ENCODE data around the gene PTK6. TPM values are rescaled to one million over a fixed set of nuclear protein-coding genes. Genes with fewer than 3 reads are reported as not detected.

The PTK6 gene
- total RNA-seq (2021; ENCODE audit: unreplicated experiment) (6.7 TPM), Bru-seq, nascent RNA (percentile 49 among the genes with signal in this experiment), BruChase-seq, experiment 1, labeled RNA remaining after a 6-hour chase (percentile 58 among the genes with signal in this experiment), BruChase-seq, experiment 2, labeled RNA remaining after a 2-hour chase (percentile 52 among the genes with signal in this experiment)
- polyA plus RNA-seq (2012) = 7.2 and 8.0 TPM in 2 replicates
- long read RNA-seq, partial matches to known transcripts = 5 of 17 reads
- long read RNA-seq, other reads (novel, unspliced or antisense) = 9 of 17 reads

DNA sequence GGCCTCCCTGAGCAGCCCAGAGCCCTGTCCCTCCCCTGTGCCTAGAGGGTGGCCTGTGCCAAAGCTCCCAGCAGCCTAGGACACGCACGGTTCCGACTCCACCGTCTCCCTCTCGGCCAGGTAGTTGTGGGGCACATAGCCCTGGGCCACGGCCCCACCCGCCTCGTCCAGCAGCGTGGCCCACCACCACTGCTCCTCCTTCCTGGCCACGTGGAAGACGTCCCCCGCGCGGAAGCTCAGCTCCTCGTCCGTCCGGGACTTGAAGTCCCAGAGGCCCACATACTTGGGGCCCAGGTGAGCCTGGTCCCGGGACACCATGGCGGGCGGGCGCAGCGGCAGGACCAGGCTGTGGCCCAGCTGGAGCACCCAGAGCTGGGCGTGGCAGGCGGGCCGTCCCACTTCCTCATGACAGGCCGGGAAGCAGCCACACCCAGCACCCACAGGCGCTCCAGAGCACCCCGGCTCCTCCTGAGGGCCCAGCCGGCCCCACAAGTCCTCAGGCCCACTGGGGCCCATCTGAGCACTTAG, at the start of gene PTK6:
Gene PTK6, minus strand, starts transcription at position 380 of the 528 bp plus-strand sequence. Its CDS starts 62 bp downstream, at position 318.
- DNase-seq (ENCODE audit: low read depth, low spot score) (no peak), ATAC-seq (peak; percentile 48)
- intact Hi-C loops (cut with micrococcal nuclease) = loop anchor here (5.0 to 10.0 kb wide), 5 partner anchors 90 to 160 kb away; partner anchors contain the start of genes GMEB2 and TNFRSF6B
- Histone ChIP-seq H3K4me3 (replicated peaks in 1 of 2; ENCODE audit: low read depth in 1 of 2, low read length in 2 of 2) (peak within 1 kb of the TSS; percentile 67), H3K9me2 (ENCODE audit: insufficient read depth) (no peaks in the 10 kb centered on the region), H4K20me1 (ENCODE audit: insufficient read depth) (no peaks in the 10 kb centered on the region), H3K36me3 (ENCODE audit: control insufficient read depth in 1 of 2, insufficient read depth in 2 of 2, low read length in 2 of 2) (no peaks in the 10 kb centered on the region), H3K9ac (ENCODE audit: low read length) (peak within 1 kb of the TSS; percentile 76), H3K4me2 (ENCODE audit: low read length) (peak within 1 kb of the TSS; percentile 99), H2AFZ (ENCODE audit: low read depth, low read length, poor library complexity, severe bottlenecking) (no peak within 1 kb of the TSS), H3K27ac (ENCODE audit: low read depth, low read length) (peak within 1 kb of the TSS; percentile 97), H3K9me3 (ENCODE audit: control insufficient read depth in 1 of 2, insufficient read depth in 1 of 2, low read depth in 1 of 2, low read length in 2 of 2) (no peaks in the 10 kb centered on the region), H3K27me3 (ENCODE audit: insufficient read depth, low read length) (no peaks in the 10 kb centered on the region), H3K4me1 (ENCODE audit: control insufficient read depth in 1 of 2, insufficient read depth in 2 of 2, low read length in 2 of 2) (peaks cover 41 to 82% of the 10 kb centered on the region in 2 experiments), H3K79me2 (ENCODE audit: insufficient read depth, low read length) (no peaks in the 10 kb centered on the region)
- ChIA-PET POLR2A (interaction anchor here (0.9 to 3.3 kb wide), 9 partner anchors 8 to 443 kb away, joined by 3 to 9 read pairs (median 4); partner anchors contain the start of genes PPDPF and TPD52L2), RAD21 (ENCODE audit: low non-redundant PET in 1 of 2, low total read pairs in 2 of 2, uncharacterized antibody in 2 of 2, unreplicated experiment in 2 of 2) (interaction anchor here (0.8 to 2.0 kb wide), 6 partner anchors 16 to 328 kb away, joined by 3 to 8 read pairs (median 4); partner anchors contain the start of genes PPDPF (in 1 of the 2) and TPD52L2 (in 1 of the 2)), CTCF (interaction anchor here (0.6 to 3.3 kb wide), 24 partner anchors 9 to 585 kb away, joined by 3 to 30 read pairs (median 5); partner anchors contain the start of genes ARFRP1, HELZ2, PPDPF and PRPF6)
- TF ChIP-seq, protein P1, sequence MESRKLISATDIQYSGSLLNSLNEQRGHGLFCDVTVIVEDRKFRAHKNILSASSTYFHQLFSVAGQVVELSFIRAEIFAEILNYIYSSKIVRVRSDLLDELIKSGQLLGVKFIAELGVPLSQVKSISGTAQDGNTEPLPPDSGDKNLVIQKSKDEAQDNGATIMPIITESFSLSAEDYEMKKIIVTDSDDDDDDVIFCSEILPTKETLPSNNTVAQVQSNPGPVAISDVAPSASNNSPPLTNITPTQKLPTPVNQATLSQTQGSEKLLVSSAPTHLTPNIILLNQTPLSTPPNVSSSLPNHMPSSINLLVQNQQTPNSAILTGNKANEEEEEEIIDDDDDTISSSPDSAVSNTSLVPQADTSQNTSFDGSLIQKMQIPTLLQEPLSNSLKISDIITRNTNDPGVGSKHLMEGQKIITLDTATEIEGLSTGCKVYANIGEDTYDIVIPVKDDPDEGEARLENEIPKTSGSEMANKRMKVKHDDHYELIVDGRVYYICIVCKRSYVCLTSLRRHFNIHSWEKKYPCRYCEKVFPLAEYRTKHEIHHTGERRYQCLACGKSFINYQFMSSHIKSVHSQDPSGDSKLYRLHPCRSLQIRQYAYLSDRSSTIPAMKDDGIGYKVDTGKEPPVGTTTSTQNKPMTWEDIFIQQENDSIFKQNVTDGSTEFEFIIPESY (IDR thresholded peaks at IDR 0.05; ENCODE audit: extremely low read depth, insufficient replicate concordance, low read length) = no peak
- TF ChIP-seq ZFX (IDR thresholded peaks at IDR 0.05) (peak; percentile 56), CBX3 (IDR thresholded peaks at IDR 0.05; ENCODE audit: low read depth) (no peak), CEBPB (IDR thresholded peaks at IDR 0.05; ENCODE audit: low read depth) (no peak), EGR1 (IDR thresholded peaks at IDR 0.05; ENCODE audit: low read depth) (no peak), YY1 (IDR thresholded peaks at IDR 0.05; ENCODE audit: extremely low read depth, insufficient replicate concordance, low read depth, low read length) (peak; percentile 4), POLR2AphosphoS5 (IDR thresholded peaks at IDR 0.05; ENCODE audit: low read depth, low read length) (peak; percentile 29; the same call in 1 of the 2 replicates)
- BruUV-seq (replicated peaks) = no TSS peak

Data from HCT116 (cell line).